GM18858 (cell line): ENCODE data around the gene SFXN5.

Experiments used
- ATAC-seq: cut with Tn5 transposase; IDR thresholded peaks from one replicate; pipeline ENCODE4 v1.9.1; 2021; ENCODE audit not compliant: unreplicated experiment

The SFXN5 gene

GRCh38 chr2:72995430-72996116, 75.9 kb downstream of the SFXN5 start:
- no peak for ATAC-seq

GRCh38 chr2:72994991-72995380, 76.5 kb downstream of the SFXN5 start:
- no peak for ATAC-seq

GRCh38 chr2:72994282-72994990, 77.1 kb downstream of the SFXN5 start:
- no peak for ATAC-seq

GRCh38 chr2:72993933-72994280, 77.6 kb downstream of the SFXN5 start:
- ATAC-seq: no peak

- no peak for ATAC-seq
These were observed 78.2 kb downstream of the SFXN5 start for GRCh38 chr2:72993147-72993932.

- no peak for ATAC-seq
These were observed 78.8 kb downstream of the SFXN5 start for GRCh38 chr2:72992734-72993102.

GRCh38 chr2:72991980-72992733, 79.4 kb downstream of the SFXN5 start:
- no peak for ATAC-seq

- no peak for ATAC-seq
These were observed 80.1 kb downstream of the SFXN5 start for GRCh38 chr2:72991439-72991725.

- ATAC-seq: no peak
These were observed 80.6 kb downstream of the SFXN5 start for GRCh38 chr2:72990695-72991438.

- no peak for ATAC-seq
These were observed 81.5 kb downstream of the SFXN5 start for GRCh38 chr2:72989770-72990556.

- ATAC-seq: no peak
These were observed 82.7 kb downstream of the SFXN5 start for GRCh38 chr2:72988726-72989273.

- no peak for ATAC-seq
These were observed 83.5 kb downstream of the SFXN5 start for GRCh38 chr2:72988041-72988440.

GRCh38 chr2:72985891-72986683, 85.4 kb downstream of the SFXN5 start:
- ATAC-seq: no peak

- ATAC-seq: no peak
These were observed 86.4 kb downstream of the SFXN5 start for GRCh38 chr2:72985136-72985535.

GRCh38 chr2:72984172-72984671, 87.3 kb downstream of the SFXN5 start:
- ATAC-seq: no peak

GRCh38 chr2:72983500-72984161, 87.9 kb downstream of the SFXN5 start:
- no peak for ATAC-seq

GRCh38 chr2:72982781-72983499, 88.6 kb downstream of the SFXN5 start:
- no peak for ATAC-seq

- no peak for ATAC-seq
These were observed 89.3 kb downstream of the SFXN5 start for GRCh38 chr2:72982219-72982618.
